Non-pigmented ciliary epithelial cell (primary cell): ENCODE measurements around the gene MAST4.
A peak's percentile ranks its signal among the peaks of the same experiment; 100 is the strongest.

Source experiments
- DNase-seq: peaks from one replicate; pipeline ENCODE4 v3.0.0-alpha.2; 2010; ENCODE audit warnings: low read depth

The MAST4 gene

DNA sequence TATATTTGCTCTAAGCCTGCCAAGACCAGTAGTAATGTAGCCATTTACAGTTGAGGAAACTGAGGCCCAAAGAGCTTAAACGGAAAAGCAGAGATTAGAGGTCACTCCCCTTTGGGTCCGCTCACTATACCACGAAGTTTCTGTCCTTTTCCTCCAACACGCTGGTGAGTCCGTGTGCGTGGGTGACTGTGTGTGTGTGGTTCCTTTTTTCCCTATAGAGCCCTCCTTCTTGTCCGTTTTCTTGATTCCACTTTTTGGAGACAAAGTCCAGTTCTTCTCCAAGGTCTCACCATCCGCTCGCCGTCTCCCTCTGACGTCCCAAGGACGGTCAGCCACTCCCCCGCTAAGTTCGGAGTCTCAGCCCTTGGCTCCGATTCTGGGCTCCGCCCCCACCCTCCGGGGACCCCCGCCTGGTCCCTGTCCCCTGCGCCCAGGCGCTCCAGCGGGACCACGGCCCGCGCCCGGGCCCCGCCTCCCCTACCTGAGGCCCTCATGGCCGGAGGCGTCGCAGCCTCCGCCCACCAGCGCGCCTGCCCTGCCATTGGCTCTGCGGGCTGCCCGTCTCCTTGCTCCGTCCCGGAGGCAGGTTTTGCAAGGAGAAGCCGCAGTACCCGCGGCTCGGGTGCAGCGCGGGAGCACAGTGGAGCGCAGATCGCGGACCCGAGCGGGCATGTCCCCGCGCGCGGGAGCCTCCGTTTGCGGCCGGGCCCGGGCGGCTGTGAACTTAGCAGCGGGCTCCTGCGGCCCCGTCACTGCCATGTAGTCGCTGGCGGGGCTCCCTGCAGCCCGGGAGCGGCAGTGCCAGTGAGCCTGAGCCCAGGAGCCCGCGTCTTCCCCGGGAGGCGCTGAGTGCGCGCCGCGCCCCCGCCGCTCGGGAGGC, at the start of gene MAST4:
Gene MAST4 (plus strand): TSS at position 638 of the 880 bp plus-strand sequence. CDS start 263 bp downstream, outside the sequence.
- DNase-seq: peak; percentile 30

DNA sequence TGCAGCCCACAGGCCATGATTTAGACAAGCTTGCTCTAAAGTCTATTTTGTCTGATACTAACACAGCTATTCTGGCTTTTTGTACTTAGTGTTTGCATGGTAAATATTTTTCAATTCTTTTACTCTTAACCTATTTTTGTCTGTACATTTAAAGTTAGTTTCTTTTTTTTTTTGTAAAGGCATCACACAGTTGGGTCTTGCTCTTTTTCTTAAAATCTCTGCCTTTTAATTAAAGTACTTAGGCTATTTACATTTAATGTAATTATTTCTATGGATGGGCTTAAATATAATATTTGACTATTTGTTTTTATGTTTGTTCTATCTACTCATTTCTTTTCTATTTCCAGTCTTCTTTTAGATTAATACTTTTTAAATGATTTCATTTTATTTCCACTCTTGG, 49.7 kb upstream of the MAST4 start:
- DNase-seq: no peak

DNA sequence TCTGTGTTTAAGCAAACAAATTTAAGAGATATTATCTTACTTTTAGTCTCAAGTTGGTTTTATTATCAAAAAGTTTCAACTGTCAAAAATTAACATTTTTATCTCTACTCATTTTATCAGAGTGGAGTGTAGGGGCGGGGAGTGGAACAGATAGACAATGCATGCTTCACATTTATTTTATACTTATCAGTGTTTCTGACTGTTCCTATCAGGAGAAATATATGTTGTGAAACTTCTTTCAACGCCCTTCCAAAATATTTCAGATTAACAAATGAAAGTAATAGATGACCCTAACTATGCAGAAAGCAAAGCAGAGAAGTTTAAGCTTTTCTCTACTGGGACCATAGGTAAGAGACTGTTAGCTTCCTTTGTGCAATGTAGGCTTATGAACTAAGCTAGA, 44.9 kb upstream of the MAST4 start:
- no peak for DNase-seq

DNA sequence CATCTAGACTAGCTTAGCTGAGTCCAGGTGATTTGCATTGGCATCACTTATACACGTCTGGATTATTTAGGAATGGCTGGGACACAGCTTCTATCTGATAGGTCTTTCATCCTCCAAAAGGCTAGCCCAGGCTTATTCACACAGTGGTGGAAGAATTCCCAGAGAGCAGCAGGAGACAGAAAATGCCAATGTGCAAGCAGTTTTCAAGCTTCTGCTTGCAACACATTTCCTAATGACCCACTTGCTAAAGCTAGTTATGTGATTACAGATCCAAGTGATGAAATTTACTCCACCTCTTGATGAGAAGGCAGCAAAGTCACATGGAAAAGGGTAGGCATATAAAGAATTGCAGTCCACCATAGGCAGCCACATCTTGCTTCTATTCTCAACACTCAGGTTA, 44.2 kb upstream of the MAST4 start:
- DNase-seq: no peak

DNA sequence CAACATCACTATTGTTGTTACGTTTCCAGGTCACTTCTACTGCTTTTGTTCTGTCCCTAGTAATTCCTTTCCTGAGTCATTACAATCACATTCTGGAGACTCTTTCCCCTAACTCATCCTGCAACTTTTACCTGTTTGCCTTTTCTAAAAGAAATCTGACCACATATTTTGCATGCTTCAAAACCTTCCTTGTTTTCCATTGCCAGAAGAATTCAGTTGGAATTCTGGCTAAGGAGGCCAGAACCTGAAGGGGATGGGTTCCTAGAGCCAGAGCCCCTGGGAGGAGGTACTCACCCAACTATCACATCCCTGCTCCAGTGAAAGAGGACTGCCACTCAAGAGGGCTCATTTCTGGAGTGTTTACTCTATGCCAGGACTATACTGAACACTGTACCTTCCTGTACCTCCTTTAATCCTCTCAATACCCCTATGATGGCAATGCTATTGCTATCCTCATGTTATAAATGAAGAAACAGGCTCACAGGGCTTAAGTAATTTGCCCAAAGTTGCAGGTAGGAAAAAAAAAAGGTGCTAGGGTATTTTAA, 42.8 kb upstream of the MAST4 start:
- no peak for DNase-seq

DNA sequence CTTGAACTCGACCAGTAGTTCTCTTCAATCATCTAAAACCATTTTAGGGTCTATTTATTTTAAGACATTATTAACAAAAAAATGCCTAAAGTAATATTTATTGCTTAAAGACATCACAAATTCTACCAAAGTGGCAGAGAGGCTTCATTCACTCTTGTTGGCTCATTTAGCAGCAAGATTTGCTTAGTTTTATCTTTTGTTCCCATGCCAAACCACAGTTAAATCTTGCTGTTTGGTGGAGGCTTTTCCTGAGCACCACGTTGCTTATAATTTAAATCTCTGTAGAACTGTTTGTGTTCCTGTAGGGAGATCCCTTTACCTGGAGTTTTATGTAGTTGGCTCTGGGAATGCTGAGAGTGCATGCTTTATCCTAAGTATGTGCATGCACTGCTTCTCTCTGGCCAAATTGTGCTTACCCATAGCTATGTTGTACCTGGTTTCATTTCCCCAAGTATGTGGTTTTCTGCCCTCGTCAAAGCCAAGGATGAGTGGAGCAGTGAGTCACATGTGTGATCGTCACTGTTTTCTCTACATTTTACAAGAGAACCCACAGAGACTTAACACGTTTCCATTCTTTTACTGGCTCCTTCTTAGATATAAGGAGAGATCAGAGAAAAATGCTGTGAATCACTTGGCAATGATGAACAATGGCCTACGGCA, 42.1 kb upstream of the MAST4 start:
- no peak for DNase-seq

DNA sequence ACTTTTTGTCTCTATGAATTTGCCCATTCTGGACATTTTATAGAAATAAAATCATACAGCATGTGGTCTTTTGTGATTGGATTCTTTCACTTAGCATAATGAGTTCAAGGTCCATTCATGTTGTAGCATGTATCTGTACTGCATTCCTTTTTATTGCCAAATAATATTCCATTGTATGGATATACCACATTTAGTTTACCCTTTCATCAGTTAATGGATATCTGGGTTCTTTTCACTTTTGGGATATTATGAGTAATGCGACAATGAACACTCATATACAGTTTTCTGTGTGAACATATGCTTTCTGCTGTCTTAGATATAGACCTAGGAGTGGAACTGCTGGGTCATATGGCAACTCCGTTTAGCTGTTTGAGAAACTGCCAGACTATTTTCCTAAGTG, 41.3 kb upstream of the MAST4 start:
- DNase-seq: no peak

DNA sequence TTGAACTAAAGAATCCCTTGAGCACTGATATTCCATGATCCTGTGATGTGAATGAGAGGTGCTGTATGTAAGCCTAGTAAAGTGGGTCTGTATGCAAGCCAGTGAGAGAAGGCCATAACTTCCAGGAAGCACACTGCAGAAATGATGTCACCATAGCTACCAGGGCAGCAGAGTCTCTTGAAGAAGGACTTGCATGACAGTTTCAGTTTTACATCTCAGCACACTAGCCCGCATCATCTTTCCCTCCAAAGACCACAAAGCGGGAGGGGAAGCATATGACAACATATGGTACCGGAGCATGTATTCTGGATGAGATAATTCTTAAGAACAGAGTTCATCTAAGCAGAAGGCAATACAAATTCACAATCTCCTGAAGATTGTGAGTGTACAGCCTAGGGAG, 37.6 kb upstream of the MAST4 start:
- no peak for DNase-seq

DNA sequence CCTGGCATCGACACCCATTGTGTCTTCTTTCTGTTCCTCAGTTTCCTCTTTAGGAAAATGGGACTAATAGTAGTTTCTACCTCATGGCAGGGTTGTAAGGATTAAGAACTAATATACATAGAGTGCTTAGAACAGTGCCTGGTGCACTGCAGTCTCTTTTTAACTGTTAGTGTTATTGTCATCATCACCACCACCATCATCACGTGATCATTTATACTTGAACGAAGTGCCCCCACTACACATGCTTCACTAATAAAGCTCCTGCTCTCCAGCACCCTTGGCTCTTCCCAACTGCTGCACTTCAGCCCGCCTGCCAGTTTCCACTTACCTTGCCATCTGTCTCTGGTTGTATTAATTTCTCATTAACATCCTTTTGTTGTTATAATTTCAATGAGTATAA, 35.8 kb upstream of the MAST4 start:
- DNase-seq: no peak

DNA sequence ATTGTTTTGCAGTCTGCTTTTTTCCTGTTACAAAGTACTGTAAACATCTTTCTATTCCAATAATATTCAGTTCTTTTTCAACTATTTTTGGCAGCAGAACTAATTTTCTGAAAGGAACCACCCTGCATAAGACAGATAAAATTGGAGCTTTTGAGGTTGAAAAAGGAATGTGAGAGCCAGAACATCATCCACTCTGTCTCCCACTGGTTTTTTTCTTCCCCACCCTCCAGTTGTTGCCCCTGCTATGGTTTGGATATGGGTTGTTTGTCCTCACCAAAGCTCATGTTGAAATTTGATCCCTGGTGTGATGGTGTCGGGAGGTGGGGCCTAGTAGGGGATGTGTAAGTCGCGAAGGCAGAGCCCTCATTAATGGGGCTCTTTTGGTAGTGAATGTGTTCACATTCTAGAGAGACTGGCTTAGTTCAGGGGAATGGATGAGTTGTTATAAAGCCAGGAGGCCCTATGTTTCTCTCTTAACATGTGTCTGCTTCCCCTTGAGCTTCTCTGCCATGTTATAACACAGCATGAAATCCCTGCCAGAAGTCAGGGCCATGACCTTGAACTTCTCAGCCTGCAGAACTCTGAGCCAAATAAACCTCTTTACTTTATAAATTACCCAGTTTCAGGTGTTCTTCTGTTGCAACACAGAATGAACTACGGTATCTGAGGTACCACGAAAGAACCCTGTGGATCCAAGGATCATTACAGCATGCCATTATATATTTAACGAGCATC, 34.8 kb upstream of the MAST4 start:
- no peak for DNase-seq

DNA sequence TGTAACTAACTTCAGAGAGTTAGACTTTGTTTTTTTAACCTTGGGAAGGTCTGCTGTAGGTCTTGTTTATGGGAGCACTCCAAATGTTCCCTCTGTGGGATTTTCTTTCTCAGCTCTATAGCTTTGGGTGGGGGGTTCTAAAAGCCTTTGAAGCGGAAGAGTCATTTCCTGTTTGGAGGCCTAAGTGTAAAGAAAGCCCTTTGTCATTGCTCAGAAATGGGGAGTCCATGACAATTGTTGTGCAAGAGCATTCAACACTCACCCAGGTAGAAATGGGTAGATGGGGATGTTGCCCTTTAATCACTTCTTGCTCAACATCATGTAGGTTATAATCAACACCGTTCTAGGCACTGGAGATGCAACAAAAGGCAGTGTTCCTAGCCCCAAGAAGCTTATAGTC, 30.3 kb upstream of the MAST4 start:
- no peak for DNase-seq

DNA sequence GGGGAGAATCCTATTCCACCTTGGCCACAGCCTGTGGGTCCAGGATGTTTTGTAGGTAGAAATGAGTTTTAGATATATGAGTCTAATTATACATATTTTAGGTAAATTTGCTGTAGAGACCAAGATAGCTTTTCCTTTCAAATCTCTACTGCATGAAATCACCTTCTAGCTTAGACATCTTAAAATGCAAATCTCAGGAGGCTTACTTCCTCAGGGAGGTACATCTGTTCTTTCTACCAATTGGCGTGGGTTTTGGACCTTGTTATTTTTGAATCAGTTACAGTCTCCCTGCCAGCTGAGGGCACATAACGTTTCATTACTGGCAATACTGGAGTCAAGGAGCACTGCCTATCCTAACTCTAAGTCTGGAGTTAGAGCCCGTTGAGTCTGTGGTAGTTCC, 28.7 kb upstream of the MAST4 start:
- no peak for DNase-seq

DNA sequence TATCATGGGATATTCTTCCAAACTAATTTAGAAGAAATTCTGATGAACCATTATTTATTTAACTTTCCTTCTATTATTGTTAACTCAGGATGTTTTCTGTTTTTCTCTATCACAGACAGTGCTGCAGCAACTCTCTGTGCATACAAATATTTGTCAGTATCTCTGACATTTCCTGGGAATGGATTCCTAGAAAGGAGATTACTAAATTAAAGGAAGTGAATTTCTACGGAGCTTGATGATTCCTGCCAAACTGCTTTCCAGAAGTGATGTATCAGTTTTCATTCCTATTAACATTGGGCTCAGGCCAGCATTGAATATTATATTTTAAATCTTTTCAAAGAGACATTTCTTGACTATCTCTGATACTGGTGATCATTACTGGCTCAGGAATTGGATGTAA, 26.0 kb upstream of the MAST4 start:
- no peak for DNase-seq

DNA sequence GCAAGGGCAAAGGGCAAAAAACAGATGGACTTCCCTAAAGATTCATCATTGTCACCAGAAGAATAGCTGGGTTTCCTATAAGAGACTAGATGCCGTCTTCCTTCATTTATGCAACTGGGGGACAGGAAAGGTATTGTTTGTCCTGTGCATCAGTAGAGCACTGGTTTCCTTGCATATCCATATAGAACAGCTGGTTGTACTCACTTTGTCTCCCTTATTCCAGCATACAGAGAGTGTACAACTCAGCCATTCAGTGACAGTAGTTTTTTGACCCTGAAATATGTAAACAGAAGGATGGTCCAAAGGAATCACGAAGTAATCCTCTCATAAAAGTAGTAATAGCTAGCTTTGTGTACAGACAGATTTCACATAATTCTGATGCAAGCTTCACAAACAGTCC, 22.5 kb upstream of the MAST4 start:
- no peak for DNase-seq

DNA sequence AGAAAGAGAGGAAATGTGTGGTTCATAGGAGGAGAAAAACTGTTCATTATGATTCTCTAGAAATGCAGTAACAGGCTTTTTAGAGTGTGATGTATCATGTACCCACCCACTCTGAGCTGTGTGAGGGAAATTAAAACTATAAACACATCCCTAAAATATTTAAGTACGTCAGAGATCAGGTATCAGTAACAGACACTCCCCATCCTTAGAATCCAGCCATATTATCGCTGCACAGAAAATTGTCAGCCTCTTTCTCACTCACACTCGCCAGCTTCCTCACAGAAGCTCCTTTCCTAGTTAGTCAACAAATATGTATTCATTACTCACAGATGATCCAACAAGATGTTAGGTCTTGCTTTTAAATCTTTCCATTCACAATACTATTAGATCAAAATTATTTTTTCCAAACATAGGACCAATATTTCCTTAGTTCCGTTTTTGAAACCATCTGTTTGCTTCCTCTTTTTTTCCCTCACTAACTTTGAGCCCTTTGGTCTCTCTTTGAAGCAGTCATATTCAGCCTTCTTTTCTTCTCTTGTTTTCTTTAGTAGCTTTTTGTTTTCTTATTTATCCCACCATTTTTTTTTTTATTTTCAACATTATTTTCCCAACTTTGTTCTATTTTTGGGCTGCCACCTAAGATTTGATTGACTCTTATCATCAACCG, 13.6 kb upstream of the MAST4 start:
- no peak for DNase-seq

DNA sequence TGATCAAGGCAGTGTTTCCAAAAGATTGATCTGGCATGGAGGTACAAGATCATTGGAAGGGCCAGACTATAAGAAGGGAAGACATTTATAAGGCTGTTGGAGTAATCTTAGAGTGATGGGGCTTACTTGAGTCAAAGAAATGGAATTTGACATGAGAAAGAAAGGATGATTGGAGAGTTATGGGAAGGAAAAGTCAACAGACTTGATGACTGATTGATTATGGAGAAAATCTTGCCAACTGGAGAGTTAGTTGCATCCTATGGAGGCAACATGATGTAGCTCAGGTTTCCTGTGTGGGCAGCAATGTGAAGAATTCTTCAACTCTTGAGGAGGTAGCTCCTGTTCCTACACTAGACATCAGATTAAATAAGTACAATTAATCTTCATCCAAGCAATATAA, 10.9 kb upstream of the MAST4 start:
- no peak for DNase-seq

DNA sequence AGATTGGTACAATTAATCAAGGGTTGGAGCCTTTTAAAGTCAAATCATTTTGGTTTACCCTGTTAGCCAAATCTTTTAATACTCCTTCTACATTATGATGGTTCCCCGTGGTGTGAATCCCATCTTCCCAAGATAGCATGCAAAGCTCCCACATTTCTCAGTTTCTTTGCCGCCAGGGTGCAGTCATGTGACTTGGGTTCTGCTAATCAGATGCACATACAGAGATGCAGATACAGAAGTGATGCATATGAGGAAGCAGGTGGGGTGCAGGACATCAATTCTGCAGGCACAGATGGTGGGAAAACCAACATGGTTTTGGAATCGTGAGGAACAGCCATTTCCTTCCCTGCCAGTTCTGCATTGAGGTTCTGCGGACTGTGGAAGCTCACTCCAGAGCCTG, 8.4 kb upstream of the MAST4 start:
- no peak for DNase-seq

DNA sequence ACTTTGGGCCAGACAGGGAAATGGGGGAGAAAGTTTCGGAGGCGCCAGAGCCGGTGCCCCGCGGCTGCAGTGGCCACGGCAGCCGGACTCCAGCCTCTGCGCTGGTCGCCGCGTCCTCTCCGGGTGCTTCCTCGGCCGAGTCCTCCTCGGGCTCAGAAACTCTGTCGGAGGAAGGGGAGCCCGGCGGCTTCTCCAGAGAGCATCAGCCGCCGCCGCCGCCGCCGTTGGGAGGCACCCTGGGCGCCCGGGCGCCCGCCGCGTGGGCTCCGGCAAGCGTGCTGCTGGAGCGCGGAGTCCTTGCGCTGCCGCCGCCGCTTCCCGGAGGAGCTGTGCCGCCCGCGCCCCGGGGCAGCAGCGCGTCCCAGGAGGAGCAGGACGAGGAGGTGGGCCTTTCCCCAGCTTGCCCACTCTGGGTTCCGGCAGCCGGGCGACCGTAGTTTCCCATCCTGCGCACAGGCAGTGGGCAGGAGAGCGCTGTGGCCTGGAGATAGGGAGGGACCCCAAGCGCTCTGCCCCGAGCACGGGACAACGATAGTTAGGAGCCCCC, 516 bp downstream of the MAST4 start:
- DNase-seq: no peak

DNA sequence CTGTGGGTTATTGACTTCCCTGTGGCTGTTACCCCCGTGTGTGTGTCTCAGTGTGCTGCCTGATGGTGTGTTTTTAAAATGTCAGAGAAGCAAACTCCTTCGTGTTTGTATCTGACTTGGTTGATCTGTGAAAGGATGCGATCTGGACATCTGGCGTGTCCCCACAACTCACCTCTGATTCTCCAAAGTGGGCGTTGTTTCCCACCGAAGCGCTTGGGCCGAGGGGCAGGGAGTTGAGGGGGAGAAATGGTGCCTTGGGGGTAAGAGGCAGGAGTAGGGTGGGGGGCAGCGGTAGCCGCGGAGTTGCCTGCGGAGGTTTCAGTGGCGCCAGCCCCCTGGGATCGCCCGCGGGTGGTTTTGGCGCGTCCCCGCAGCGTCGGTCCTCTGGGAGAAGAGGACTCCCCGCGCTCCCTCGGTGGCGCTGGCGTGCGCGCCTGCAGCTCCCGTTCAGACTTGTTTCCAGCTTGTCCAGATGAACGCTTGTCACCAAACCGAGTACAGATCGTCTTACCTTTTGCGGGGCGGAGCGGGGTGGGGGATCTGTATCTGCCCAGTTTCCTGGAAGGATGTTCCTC, 1.1 kb downstream of the MAST4 start:
- DNase-seq: no peak

DNA sequence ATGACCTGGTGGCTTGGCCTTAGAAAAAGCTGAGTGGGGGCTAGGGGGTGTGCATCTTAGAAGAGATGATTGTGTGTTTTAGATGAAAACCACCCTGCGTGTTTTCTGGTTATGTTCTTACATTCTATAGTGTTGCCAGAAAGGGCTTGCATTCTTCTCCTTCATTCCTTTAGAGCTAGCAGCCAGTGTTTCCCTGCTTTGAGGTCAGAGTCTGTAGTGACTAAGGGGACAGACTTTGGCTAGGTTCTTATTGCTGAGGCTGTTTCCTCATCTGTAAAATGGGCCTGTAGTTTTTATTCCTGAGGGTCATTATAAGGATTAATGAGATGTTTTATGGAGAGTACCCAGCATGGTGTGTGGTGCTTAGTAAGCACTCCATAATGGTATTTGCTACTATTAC, 6.4 kb downstream of the MAST4 start:
- DNase-seq: no peak

DNA sequence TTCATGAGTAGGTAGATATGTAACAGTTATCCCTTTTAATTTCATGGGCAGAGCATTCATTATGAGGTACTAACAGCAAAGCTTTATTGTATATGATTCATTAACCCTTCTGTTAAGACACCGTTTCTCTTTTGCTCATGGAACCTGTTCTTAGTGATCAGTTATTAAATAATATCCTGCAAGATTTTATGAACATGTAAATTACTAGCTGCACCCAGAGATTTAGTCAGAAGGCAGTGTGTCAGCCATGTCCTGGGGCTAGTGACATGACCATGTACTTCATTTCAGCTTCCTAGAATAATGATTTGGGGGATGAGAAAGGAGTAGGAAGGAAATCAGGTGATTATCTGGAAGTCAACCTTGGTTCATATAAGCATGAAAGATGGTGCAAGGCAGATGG, 7.0 kb downstream of the MAST4 start:
- DNase-seq: no peak

DNA sequence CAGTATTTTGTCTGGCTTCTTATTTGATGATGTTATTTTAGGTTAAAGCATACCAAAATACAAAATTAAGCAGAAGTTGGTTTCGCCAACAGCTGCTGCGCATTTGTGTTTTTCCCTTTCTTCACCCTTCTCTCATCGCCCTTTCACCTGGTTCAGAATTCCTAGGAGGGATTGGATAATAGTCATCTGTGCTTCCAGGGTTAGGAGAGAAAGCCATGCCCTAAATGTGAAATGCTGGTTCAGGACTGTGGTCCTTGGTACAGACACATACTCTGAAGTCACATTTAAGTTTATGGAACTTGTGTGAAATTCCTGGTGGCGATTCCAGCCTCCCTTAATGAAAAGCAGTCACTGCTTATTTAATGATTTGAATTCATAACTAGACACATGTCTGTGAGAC, 7.7 kb downstream of the MAST4 start:
- no peak for DNase-seq
